Type B pancreatic cell (in vitro differentiated cells): ENCODE data around the gene SULT1B1. TPM values are rescaled to one million over a fixed set of nuclear protein-coding genes. Genes with fewer than 3 reads are reported as not detected.

Experiments used
- DNase-seq: peaks from one replicate; pipeline ENCODE4 v3.0.0; 2021; ENCODE audit warnings: mixed read lengths; ENCODE audit not compliant: unreplicated experiment; ENCODE audit errors: extremely low spot score
- H3K27ac Mint-ChIP-seq: 2 replicates; pipeline ENCODE4 v1.8.0; 2021; ENCODE audit warnings: mild to moderate bottlenecking, mixed read lengths
- H3K27me3 Mint-ChIP-seq: 2 replicates; pipeline ENCODE4 v1.8.0; 2021; ENCODE audit warnings: mixed read lengths
- H3K36me3 Mint-ChIP-seq: 2 replicates; pipeline ENCODE4 v1.8.0; 2021; ENCODE audit warnings: mixed read lengths
- H3K4me1 Mint-ChIP-seq: one replicate; pipeline ENCODE4 v1.8.0; 2021; ENCODE audit warnings: mixed read lengths; ENCODE audit not compliant: unreplicated experiment
- H3K4me3 Mint-ChIP-seq: 2 replicates; pipeline ENCODE4 v1.8.0; 2021; ENCODE audit warnings: mild to moderate bottlenecking, mixed read lengths
- H3K9me3 Mint-ChIP-seq: 2 replicates; pipeline ENCODE4 v1.8.0; 2021; ENCODE audit warnings: mixed read lengths
- total RNA-seq: library from RNA; stranded (reverse); gene quantifications from 2 replicates; pipeline ENCODE4 v1.2.1, GENCODE V29; 2021; ENCODE audit warnings: low replicate concordance
- TF ChIP-seq, protein P1 (sequence below): fragments of 200-600 bp; sonication (generic); conservative IDR thresholded peaks from 2 replicates; pipeline ENCODE4 v1.5.0; 2021; ENCODE audit warnings: antibody characterized with exemption, mild to moderate bottlenecking

Gene SULT1B1
- total RNA-seq, 1 donor from 2014 or later, result 2.5 TPM

- H3K4me3 Mint-ChIP-seq, result no peak overlapping the region
- H3K36me3 Mint-ChIP-seq, result no peaks in the 10 kb centered on the region
- H3K27ac Mint-ChIP-seq, result no peak overlapping the region
- DNase-seq, result no peak
- H3K27me3 Mint-ChIP-seq, result no peaks in the 10 kb centered on the region
- TF ChIP-seq, protein P1, sequence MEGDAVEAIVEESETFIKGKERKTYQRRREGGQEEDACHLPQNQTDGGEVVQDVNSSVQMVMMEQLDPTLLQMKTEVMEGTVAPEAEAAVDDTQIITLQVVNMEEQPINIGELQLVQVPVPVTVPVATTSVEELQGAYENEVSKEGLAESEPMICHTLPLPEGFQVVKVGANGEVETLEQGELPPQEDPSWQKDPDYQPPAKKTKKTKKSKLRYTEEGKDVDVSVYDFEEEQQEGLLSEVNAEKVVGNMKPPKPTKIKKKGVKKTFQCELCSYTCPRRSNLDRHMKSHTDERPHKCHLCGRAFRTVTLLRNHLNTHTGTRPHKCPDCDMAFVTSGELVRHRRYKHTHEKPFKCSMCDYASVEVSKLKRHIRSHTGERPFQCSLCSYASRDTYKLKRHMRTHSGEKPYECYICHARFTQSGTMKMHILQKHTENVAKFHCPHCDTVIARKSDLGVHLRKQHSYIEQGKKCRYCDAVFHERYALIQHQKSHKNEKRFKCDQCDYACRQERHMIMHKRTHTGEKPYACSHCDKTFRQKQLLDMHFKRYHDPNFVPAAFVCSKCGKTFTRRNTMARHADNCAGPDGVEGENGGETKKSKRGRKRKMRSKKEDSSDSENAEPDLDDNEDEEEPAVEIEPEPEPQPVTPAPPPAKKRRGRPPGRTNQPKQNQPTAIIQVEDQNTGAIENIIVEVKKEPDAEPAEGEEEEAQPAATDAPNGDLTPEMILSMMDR, result no peak
- no peaks in the 10 kb centered on the region for H3K4me1 Mint-ChIP-seq
- H3K9me3 Mint-ChIP-seq, result no peaks in the 10 kb centered on the region
Observed at GRCh38 chr4:69713593-69713992, 46.8 kb downstream of the SULT1B1 start.

DNA sequence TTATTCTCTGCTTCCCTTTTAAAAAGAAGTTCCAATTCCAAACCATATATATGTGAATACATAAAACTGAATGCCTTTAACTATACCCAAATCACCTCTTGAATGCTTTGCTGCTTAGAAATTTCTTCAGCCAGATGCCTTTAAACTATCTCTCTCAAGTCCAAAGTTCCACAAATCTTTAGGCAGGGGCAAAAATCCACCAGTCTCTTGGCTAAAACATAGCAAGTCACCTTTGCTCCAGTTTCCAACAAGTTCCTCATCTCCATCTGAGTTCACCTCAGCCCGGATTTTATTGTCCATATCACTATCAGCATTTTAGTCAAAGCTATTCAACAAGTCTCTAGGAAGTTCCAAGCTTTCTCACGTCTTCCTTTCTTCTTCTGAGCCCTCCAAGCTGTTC is 49.8 kb downstream of the SULT1B1 start:
- Mint-ChIP-seq H3K36me3 (no peaks in the 10 kb centered on the region), H3K4me3 (no peak overlapping the region), H3K4me1 (no peaks in the 10 kb centered on the region), H3K27ac (no peak overlapping the region), H3K27me3 (no peaks in the 10 kb centered on the region), H3K9me3 (no peaks in the 10 kb centered on the region)
- TF ChIP-seq, protein P1, result no peak
- DNase-seq, result no peak

DNA sequence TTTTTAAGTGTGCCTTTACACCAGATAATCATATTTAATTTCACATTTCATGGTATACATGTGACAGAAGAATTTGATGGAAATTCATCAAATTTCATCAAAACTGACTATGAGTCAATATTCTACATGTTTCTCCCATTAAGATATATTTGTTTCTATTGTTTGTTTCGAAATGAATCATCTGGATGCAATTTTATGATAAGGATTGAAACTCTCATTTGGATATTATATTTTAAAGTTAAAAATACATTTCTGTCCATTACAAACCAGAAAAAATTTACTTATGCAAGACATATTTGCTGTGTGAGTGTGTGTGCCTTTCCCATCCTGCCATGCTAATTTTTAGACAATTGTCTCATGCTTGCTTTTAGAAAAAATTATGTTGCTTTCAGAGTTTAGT is 52.2 kb downstream of the SULT1B1 start:
- H3K4me3 Mint-ChIP-seq, result no peak overlapping the region
- H3K9me3 Mint-ChIP-seq, result no peaks in the 10 kb centered on the region
- H3K27me3 Mint-ChIP-seq, result no peaks in the 10 kb centered on the region
- TF ChIP-seq, protein P1, result no peak
- DNase-seq, result no peak
- H3K36me3 Mint-ChIP-seq, result no peaks in the 10 kb centered on the region
- no peaks in the 10 kb centered on the region for H3K4me1 Mint-ChIP-seq
- H3K27ac Mint-ChIP-seq, result no peak overlapping the region

- no peaks in the 10 kb centered on the region for H3K36me3 Mint-ChIP-seq
- no peak for DNase-seq
- no peaks in the 10 kb centered on the region for H3K9me3 Mint-ChIP-seq
- H3K4me1 Mint-ChIP-seq, result no peaks in the 10 kb centered on the region
- no peak overlapping the region for H3K4me3 Mint-ChIP-seq
- H3K27ac Mint-ChIP-seq, result no peak overlapping the region
- TF ChIP-seq, protein P1, result no peak
- H3K27me3 Mint-ChIP-seq, result no peaks in the 10 kb centered on the region
Observed at GRCh38 chr4:69707807-69708206, 52.6 kb downstream of the SULT1B1 start.

DNA sequence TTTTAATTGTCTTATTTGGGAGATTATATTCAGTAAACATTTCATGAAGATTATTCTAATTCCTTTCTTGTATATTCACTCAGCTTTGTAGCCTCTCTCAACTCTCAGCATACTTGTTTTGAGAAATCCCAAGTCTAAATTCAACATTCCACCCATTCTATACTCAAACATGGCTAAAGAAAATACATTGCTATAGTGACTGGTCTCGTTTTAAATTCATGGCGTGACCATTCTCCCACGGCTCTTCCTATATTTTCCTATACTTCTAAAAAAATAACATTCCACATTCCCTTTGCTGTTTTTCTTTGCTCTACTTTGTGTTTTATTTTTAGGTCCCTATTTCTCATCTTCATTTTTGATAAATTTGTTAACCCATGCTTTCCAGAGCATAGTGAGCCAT is 58.2 kb downstream of the SULT1B1 start:
- Mint-ChIP-seq H3K4me3 (no peak overlapping the region), H3K4me1 (no peaks in the 10 kb centered on the region), H3K36me3 (no peaks in the 10 kb centered on the region), H3K9me3 (no peaks in the 10 kb centered on the region), H3K27me3 (no peaks in the 10 kb centered on the region), H3K27ac (no peak overlapping the region)
- DNase-seq, result no peak
- TF ChIP-seq, protein P1, result no peak

GRCh38 chr4:69701696-69702095 is 58.7 kb downstream of the SULT1B1 start:
- Mint-ChIP-seq H3K4me1 (no peaks in the 10 kb centered on the region), H3K9me3 (no peaks in the 10 kb centered on the region), H3K4me3 (no peak overlapping the region), H3K36me3 (no peaks in the 10 kb centered on the region), H3K27ac (no peak overlapping the region), H3K27me3 (no peaks in the 10 kb centered on the region)
- TF ChIP-seq, protein P1, result no peak
- no peak for DNase-seq
